SK-N-SH (cell line): ENCODE data around the gene GMPPB. TPM values are rescaled to one million over a fixed set of nuclear protein-coding genes. Genes with fewer than 3 reads are reported as not detected.

Experiments used
- CTCF ChIA-PET: fragments of 300-600, 350-600 bp; formaldehyde crosslinking; extraction: SDS; loops from one replicate; lab custom pipeline; 2021; lab: Yijun Ruan, JAX
- POLR2A ChIA-PET: fragments of 350-600 bp; sonication (Branson Sonifier 250); formaldehyde crosslinking; extraction: SDS; loops from one replicate; lab custom pipeline; 2020; ENCODE audit warnings: antibody characterized with exemption, inconsistent platforms; lab: Yijun Ruan, JAX
- DNase-seq: peaks from one replicate; pipeline ENCODE4 v3.0.0; 2012
- H2AFZ ChIP-seq: fragments of 200-600 bp; sonication (generic); 2 replicates; pipeline ENCODE4 v1.8.1; 2016; ENCODE audit warnings: antibody characterized with exemption, mild to moderate bottlenecking, low read depth
- H3F3A ChIP-seq: fragments of 200-600 bp; sonication (generic); replicated peaks from 2 replicates; pipeline ENCODE3; 2016; ENCODE audit warnings: antibody characterized with exemption, mild to moderate bottlenecking; ENCODE audit not compliant: insufficient read depth
- H3K27ac ChIP-seq, 2 experiments: fragments of 200-500 bp in 1 of 2; fragments of 200-600 bp in 1 of 2; sonication (Bioruptor generic) in 1 of 2; sonication (generic), shearing (Covaris generic) in 1 of 2; 2 replicates each; pipeline versions ENCODE4 v1.5.1 to v1.6.1; 2014 to 2016; ENCODE audit warnings: low read depth in 2 of 2, inconsistent platforms in 1 of 2, low read length in 1 of 2, mild to moderate bottlenecking in 1 of 2, mixed read lengths in 1 of 2
- H3K27me3 ChIP-seq: fragments of 200-600 bp; sonication (generic), shearing (Covaris generic); 2 replicates; pipeline ENCODE4 v1.6.1; 2016; ENCODE audit warnings: mixed run types; ENCODE audit not compliant: insufficient read depth
- H3K36me3 ChIP-seq, 2 experiments: fragments of 200-500 bp in 1 of 2; fragments of 200-600 bp in 1 of 2; sonication (Bioruptor generic) in 1 of 2; sonication (generic) in 1 of 2; replicated peaks in 1 of 2; 2 replicates each; pipeline versions ENCODE3 to v1.5.1; 2014 to 2016; ENCODE audit warnings: low read length in 1 of 2, mild to moderate bottlenecking in 1 of 2; ENCODE audit not compliant: insufficient read depth in 2 of 2, control insufficient read depth in 1 of 2
- H3K4me1 ChIP-seq, 2 experiments: fragments of 200-500 bp in 1 of 2; fragments of 200-600 bp in 1 of 2; sonication (Bioruptor generic) in 1 of 2; sonication (generic), shearing (Covaris generic) in 1 of 2; 2 replicates each; pipeline versions ENCODE4 v1.5.1 to v1.6.1; 2014 to 2016; ENCODE audit warnings: low read depth in 1 of 2, low read length in 1 of 2, mixed run types in 1 of 2; ENCODE audit not compliant: insufficient read depth in 2 of 2, control insufficient read depth in 1 of 2
- H3K4me2 ChIP-seq: fragments of 200-600 bp; sonication (generic), shearing (Covaris generic); 2 replicates; pipeline ENCODE4 v1.6.1; 2017; ENCODE audit warnings: mixed run types
- H3K4me3 ChIP-seq, 2 experiments: fragments of 200-500 bp in 1 of 2; fragments of 200-600 bp in 1 of 2; sonication (Bioruptor generic) in 1 of 2; sonication (generic), shearing (Covaris generic) in 1 of 2; 2 replicates each; pipeline versions ENCODE4 v1.5.1 to v1.8.1; 2014 to 2016; ENCODE audit warnings: low read depth in 2 of 2, inconsistent platforms in 1 of 2, low read length in 1 of 2, mild to moderate bottlenecking in 1 of 2, mixed read lengths in 1 of 2, moderate library complexity in 1 of 2
- H3K79me2 ChIP-seq: fragments of 200-600 bp; sonication (generic); 2 replicates; pipeline ENCODE4 v1.8.1; 2017; ENCODE audit warnings: mild to moderate bottlenecking; ENCODE audit not compliant: insufficient read depth
- H3K9ac ChIP-seq: fragments of 200-600 bp; sonication (generic); 2 replicates; pipeline ENCODE4 v1.6.1; 2017; ENCODE audit warnings: mixed run types
- H3K9me2 ChIP-seq: fragments of 200-600 bp; sonication (generic); 2 replicates; pipeline ENCODE4 v1.6.1; 2017; ENCODE audit warnings: mixed run types
- H3K9me3 ChIP-seq: fragments of 200-600 bp; sonication (generic); 2 replicates; pipeline ENCODE4 v1.6.1; 2017; ENCODE audit warnings: mixed run types, mild to moderate bottlenecking, moderate library complexity
- H4K20me1 ChIP-seq: fragments of 200-600 bp; sonication (generic); 2 replicates; pipeline ENCODE4 v1.6.1; 2017; ENCODE audit warnings: mild to moderate bottlenecking, mixed run types; ENCODE audit not compliant: insufficient read depth
- CTCF ChIP-seq: fragments of 200-600 bp; sonication (generic); IDR thresholded peaks from 2 replicates; pipeline ENCODE4 v1.6.1; 2017; ENCODE audit warnings: antibody characterized with exemption, mild to moderate bottlenecking, moderate library complexity
- FOSL2 ChIP-seq: IDR thresholded peaks from 2 replicates; pipeline ENCODE4 v1.4.0; 2012; ENCODE audit warnings: low read depth, mild to moderate bottlenecking, moderate library complexity, borderline replicate concordance
- GATA2 ChIP-seq: sonication (generic); formaldehyde crosslinking; IDR thresholded peaks from 2 replicates; pipeline ENCODE4 v1.5.0; 2020; ENCODE audit warnings: mild to moderate bottlenecking, missing genetic modification reagents
- JUND ChIP-seq: IDR thresholded peaks from 2 replicates; pipeline ENCODE4 v1.4.0; 2012
- MEF2A ChIP-seq: IDR thresholded peaks from 2 replicates; pipeline ENCODE4 v1.4.0; 2012; ENCODE audit warnings: low read depth, borderline replicate concordance
- MXI1 ChIP-seq: IDR thresholded peaks from 2 replicates; pipeline ENCODE4 v1.6.1; 2012; ENCODE audit warnings: mild to moderate bottlenecking, low read depth, low read length, improper control_type of control experiment
- NRF1 ChIP-seq: IDR thresholded peaks from 2 replicates; pipeline ENCODE4 v1.6.1; 2012; ENCODE audit warnings: low read depth, mild to moderate bottlenecking, low read length
- POLR2AphosphoS5 ChIP-seq: IDR thresholded peaks from 2 replicates; pipeline ENCODE4 v1.6.1; 2012; ENCODE audit warnings: low read depth, low read length
- SIN3A ChIP-seq: IDR thresholded peaks from 2 replicates; pipeline ENCODE4 v1.6.1; 2012; ENCODE audit warnings: low read depth, mild to moderate bottlenecking, low read length, moderate library complexity, borderline replicate concordance
- SMC3 ChIP-seq: IDR thresholded peaks from 2 replicates; pipeline ENCODE4 v1.6.1; 2012; ENCODE audit warnings: low read depth, low read length, improper control_type of control experiment
- TEAD4 ChIP-seq: IDR thresholded peaks from 2 replicates; pipeline ENCODE4 v1.4.0; 2012; ENCODE audit warnings: mild to moderate bottlenecking, borderline replicate concordance; ENCODE audit not compliant: insufficient read depth
- USF2 ChIP-seq: fragments of 150-350 bp; IDR thresholded peaks from 2 replicates; pipeline ENCODE4 v1.6.1; 2017; ENCODE audit warnings: antibody characterized with exemption, low read length, low read depth, borderline replicate concordance
- WGBS: methylation state at CpG from one replicate; pipeline ENCODE4 v1.1.6; 2017; ENCODE audit warnings: low lambda C conversion rate; 5-methylcytosine and 5-hydroxymethylcytosine counted together
- polyA plus RNA-seq, 3 experiments: library from polyadenylated mRNA; depleted of rRNA; stranded (reverse); fragments of >200 nt; gene quantifications; 2 replicates each; pipeline ENCODE4 v1.2.3, GENCODE V29; 2012
- TF ChIP-seq, protein P1 (sequence below): IDR thresholded peaks from 2 replicates; pipeline ENCODE4 v1.4.0; 2012; ENCODE audit warnings: low read depth, borderline replicate concordance
- TF ChIP-seq, protein P2 (sequence below): IDR thresholded peaks from 2 replicates; pipeline ENCODE4 v1.6.1; 2012; ENCODE audit warnings: mild to moderate bottlenecking, low read depth, low read length, moderate library complexity
- TF ChIP-seq, protein P3 (sequence below): fragments of 150-350 bp; IDR thresholded peaks from 2 replicates; pipeline ENCODE4 v1.6.1; 2016; ENCODE audit warnings: mild to moderate bottlenecking, low read depth, low read length

GMPPB gene
- polyA plus RNA-seq, 1 of the 3 experiments (the other 2 are of a cell fraction): 25.1 TPM

GRCh38 chr3:49681232-49681522, 42.6 kb downstream of the GMPPB start:
- 80% methylated on average over 1 of the region's 2 CpGs for WGBS
- no peak overlapping the region for H3K4me2 ChIP-seq
- no peaks in the 10 kb centered on the region for H3K4me1 ChIP-seq
- DNase-seq: no peak
- H4K20me1 ChIP-seq: no peaks in the 10 kb centered on the region
- H3K4me3 ChIP-seq: no peak overlapping the region
- no peak overlapping the region for H2AFZ ChIP-seq
- H3K27ac ChIP-seq: no peak overlapping the region
- TF ChIP-seq MXI1 (no peak), SMC3 (no peak), FOSL2 (no peak), GATA2 (CRISPR knock-in tag) (no peak), CTCF (no peak), USF2 (no peak), JUND (no peak), TEAD4 (no peak), NRF1 (no peak), POLR2AphosphoS5 (no peak), MEF2A (no peak), SIN3A (no peak)
- TF ChIP-seq, protein P1, sequence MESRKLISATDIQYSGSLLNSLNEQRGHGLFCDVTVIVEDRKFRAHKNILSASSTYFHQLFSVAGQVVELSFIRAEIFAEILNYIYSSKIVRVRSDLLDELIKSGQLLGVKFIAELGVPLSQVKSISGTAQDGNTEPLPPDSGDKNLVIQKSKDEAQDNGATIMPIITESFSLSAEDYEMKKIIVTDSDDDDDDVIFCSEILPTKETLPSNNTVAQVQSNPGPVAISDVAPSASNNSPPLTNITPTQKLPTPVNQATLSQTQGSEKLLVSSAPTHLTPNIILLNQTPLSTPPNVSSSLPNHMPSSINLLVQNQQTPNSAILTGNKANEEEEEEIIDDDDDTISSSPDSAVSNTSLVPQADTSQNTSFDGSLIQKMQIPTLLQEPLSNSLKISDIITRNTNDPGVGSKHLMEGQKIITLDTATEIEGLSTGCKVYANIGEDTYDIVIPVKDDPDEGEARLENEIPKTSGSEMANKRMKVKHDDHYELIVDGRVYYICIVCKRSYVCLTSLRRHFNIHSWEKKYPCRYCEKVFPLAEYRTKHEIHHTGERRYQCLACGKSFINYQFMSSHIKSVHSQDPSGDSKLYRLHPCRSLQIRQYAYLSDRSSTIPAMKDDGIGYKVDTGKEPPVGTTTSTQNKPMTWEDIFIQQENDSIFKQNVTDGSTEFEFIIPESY: no peak
- TF ChIP-seq, protein P2, sequence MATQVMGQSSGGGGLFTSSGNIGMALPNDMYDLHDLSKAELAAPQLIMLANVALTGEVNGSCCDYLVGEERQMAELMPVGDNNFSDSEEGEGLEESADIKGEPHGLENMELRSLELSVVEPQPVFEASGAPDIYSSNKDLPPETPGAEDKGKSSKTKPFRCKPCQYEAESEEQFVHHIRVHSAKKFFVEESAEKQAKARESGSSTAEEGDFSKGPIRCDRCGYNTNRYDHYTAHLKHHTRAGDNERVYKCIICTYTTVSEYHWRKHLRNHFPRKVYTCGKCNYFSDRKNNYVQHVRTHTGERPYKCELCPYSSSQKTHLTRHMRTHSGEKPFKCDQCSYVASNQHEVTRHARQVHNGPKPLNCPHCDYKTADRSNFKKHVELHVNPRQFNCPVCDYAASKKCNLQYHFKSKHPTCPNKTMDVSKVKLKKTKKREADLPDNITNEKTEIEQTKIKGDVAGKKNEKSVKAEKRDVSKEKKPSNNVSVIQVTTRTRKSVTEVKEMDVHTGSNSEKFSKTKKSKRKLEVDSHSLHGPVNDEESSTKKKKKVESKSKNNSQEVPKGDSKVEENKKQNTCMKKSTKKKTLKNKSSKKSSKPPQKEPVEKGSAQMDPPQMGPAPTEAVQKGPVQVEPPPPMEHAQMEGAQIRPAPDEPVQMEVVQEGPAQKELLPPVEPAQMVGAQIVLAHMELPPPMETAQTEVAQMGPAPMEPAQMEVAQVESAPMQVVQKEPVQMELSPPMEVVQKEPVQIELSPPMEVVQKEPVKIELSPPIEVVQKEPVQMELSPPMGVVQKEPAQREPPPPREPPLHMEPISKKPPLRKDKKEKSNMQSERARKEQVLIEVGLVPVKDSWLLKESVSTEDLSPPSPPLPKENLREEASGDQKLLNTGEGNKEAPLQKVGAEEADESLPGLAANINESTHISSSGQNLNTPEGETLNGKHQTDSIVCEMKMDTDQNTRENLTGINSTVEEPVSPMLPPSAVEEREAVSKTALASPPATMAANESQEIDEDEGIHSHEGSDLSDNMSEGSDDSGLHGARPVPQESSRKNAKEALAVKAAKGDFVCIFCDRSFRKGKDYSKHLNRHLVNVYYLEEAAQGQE: no peak
- TF ChIP-seq, protein P3, sequence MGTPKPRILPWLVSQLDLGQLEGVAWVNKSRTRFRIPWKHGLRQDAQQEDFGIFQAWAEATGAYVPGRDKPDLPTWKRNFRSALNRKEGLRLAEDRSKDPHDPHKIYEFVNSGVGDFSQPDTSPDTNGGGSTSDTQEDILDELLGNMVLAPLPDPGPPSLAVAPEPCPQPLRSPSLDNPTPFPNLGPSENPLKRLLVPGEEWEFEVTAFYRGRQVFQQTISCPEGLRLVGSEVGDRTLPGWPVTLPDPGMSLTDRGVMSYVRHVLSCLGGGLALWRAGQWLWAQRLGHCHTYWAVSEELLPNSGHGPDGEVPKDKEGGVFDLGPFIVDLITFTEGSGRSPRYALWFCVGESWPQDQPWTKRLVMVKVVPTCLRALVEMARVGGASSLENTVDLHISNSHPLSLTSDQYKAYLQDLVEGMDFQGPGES: no peak
- CTCF ChIA-PET: interaction anchor here (1.4 kb wide), 1 partner anchor 10 kb away, joined by 6 read pairs; no protein-coding TSS in a partner anchor
- no peaks in the 10 kb centered on the region for H3K27me3 ChIP-seq
- no peaks in the 10 kb centered on the region for H3K9me2 ChIP-seq
- POLR2A ChIA-PET: interaction anchor here (0.5 kb wide), 1 partner anchor 146 kb away, joined by 3 read pairs; no protein-coding TSS in a partner anchor
- H3K9ac ChIP-seq: no peak overlapping the region
- H3K79me2 ChIP-seq: peaks cover under 1% of the 10 kb centered on the region; the same call in 1 of the 2 replicates
- no peaks in the 10 kb centered on the region for H3K9me3 ChIP-seq
- peaks cover 19 to 76% of the 10 kb centered on the region in 2 experiments for H3K36me3 ChIP-seq
- no peaks in the 10 kb centered on the region for H3F3A ChIP-seq
